Myocyte (in vitro differentiated cells): ENCODE data around the gene MB21D2. TPM values are rescaled to one million over a fixed set of nuclear protein-coding genes. Genes with fewer than 3 reads are reported as not detected.
"Not testable (repeated sequence)": the region's sequence is repeated elsewhere in the genome, so short reads cannot be mapped to it uniquely, and the experiment has no call there.

Experiments used
- DNase-seq: peaks from one replicate; pipeline ENCODE4 v3.0.0-alpha.2; 2012; ENCODE audit warnings: low read depth
- total RNA-seq: library from RNA; depleted of rRNA; stranded (reverse); fragments of >200 nt; gene quantifications from 2 replicates; pipeline ENCODE4 v1.2.3, GENCODE V29; 2014

The MB21D2 gene
- total RNA-seq, 1 donor from 2014 or later = 15.6 TPM

GRCh38 chr3:192812743-192813383 is 104.8 kb downstream of the MB21D2 start:
- DNase-seq = peak; percentile 67

DNA sequence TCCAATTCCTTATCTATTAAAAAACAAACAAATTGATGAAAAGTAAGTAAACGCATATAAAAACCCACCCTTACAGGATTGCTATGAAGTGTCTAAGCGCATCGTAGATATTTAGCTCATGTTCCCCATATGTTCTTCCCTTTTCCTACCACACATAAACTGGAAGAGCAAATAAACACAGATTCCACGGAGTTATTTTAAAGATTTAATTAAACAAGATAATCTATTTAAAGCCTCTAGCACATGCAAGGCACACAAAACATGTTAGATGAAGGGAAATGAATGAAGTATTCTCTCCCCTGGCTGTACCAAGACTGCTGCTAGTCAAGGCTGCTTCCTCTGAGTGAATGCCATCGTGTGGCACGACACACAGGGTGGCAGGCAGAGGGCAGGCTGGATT is 111.9 kb downstream of the MB21D2 start:
- no peak for DNase-seq

GRCh38 chr3:192804502-192804901 is 113.2 kb downstream of the MB21D2 start:
- no peak for DNase-seq

GRCh38 chr3:192802957-192803899 is 114.4 kb downstream of the MB21D2 start:
- DNase-seq = peak; percentile 40

DNA sequence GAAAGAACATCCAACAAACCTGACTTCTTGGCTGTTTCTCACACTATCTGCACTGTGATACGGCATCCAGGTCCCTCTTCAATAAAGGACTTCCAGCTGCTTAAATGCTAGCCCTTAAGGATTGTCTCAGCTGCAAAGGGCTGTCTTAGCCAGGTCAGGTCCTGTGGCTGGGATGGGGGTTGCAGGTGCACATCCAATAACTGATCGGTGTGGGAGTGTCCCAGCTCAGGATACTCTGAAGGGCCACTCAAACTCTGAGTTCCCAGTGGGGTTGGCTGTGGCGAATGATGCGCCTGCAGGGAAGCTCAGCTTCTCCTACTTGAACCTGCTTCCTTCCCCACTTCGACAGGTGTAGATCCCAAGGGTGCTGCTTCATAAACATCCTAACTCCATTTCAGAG is 115.7 kb downstream of the MB21D2 start:
- DNase-seq = no peak

DNA sequence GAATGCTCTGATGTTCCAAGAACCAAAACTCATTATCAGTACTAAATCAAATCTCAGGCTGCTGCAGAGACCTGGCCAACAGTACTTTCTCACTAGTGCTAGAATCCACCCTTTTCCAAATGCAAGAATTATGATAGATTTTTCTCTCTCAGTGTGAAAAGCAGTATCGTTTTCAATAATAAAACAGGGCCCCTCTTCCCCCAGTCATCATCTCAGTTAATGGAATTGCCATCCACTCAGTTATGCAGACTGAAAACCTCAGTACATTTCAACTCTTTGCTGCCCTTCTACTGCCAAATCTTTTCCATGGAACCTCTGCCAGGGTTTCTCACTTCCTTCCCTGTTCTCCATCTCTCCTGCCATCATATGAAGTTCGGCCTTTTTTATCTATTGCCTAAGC is 117.9 kb downstream of the MB21D2 start:
- DNase-seq = no peak

- DNase-seq = no peak
Observed at GRCh38 chr3:192795021-192795420, 122.6 kb downstream of the MB21D2 start.

DNA sequence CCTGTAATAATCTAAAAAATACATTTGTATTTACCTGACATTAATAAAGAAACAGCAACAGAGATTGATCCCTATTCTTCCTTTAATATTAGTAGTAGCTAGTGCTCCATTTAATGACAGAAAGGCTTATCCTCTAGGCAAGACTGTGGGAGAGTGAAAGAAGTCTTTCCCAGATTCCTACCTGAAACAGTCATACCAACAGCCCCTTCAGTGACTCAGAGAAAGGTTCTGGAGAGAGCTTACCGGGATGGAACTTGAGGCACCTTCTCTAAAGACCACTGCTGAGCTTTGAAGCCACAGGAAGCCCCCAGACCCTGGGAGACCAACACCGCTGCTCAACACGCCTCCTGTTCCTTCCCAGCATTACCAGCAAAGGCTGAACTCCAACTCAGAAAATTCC is 123.4 kb downstream of the MB21D2 start:
- DNase-seq = no peak

GRCh38 chr3:192788816-192789515 is 128.7 kb downstream of the MB21D2 start:
- DNase-seq = not testable (repeated sequence)

GRCh38 chr3:192778508-192778907 is 139.1 kb downstream of the MB21D2 start:
- DNase-seq = no peak

- DNase-seq = not testable (repeated sequence)
Observed at GRCh38 chr3:192774341-192774740, 143.3 kb downstream of the MB21D2 start.

GRCh38 chr3:192772240-192772894 is 145.3 kb downstream of the MB21D2 start:
- peak; percentile 71 for DNase-seq

- DNase-seq = no peak
Observed at GRCh38 chr3:192758654-192759053, 159.0 kb downstream of the MB21D2 start.

DNA sequence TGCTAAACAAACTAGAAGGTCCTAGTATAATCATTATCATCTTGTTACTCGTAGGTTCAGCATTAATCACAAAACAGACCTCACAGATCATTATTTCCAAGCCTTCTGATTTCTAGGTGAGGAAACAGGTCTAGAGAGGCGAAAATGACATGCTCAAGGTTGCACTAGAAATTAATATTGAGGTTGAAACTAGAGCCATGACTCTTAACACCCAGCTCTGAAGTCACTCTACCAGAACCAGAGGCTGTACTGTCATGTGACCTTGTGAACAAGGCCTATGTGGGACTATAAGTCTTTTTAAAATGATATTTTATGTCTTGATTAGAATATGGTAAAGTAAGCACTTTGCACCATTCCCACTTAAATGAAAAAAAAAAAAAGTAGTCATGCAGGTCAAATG is 166.5 kb downstream of the MB21D2 start:
- DNase-seq = no peak

GRCh38 chr3:192750201-192750600 is 167.5 kb downstream of the MB21D2 start:
- no peak for DNase-seq

- no peak for DNase-seq
Observed at GRCh38 chr3:192747746-192748145, 169.9 kb downstream of the MB21D2 start.

DNA sequence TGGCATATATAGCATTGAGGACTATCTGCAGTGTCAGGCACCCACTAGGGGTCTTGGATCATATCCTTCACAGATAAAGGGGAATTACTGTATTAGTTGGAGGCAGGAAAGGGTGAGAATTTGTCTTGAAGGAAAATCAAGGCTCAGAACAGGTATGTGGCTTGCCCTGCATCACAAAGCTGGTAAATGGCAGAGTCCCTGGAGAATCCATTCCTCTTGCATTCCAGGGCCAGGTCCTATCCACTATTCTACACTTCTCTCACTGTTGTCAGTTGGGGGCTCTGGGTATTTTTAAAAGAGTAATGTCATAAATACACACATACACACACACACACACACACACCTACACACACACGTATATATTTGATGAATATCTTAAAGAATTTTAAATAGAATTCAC is 170.5 kb downstream of the MB21D2 start:
- DNase-seq = no peak
